K562 (cell line): ENCODE data around the gene ATP2A2. TPM values are rescaled to one million over a fixed set of nuclear protein-coding genes. Genes with fewer than 3 reads are reported as not detected.

Experiments used
- ATAC-seq: fragments of 200-7000 bp; cut with Tn5 transposase; 3 replicates; pipeline ENCODE4 v1.9.1; 2020; ENCODE audit warnings: moderate library complexity
- BruUV-seq: library from RNA; stranded (reverse); fragments of 400-500 nt; replicated peaks from 2 replicates; lab custom pipeline; 2021; lab: Mats Ljungman, UMichigan
- CTCF ChIA-PET: fragments of 300-600 bp; formaldehyde crosslinking; extraction: SDS; loops from one replicate; lab custom pipeline; 2021; ENCODE audit warnings: low intra/inter-chr PET ratio; lab: Yijun Ruan, JAX
- POLR2A ChIA-PET: fragments of 300-600, 350-650 bp; sonication (Branson Sonifier 250); formaldehyde crosslinking; extraction: SDS; loops from one replicate; lab custom pipeline; 2021; ENCODE audit warnings: antibody characterized with exemption, inconsistent platforms; lab: Yijun Ruan, JAX
- DNase-seq, 4 experiments: peaks; one replicate each; pipeline versions ENCODE4 v3.0.0 to v3.0.0-alpha.2; 2011 to 2018; ENCODE audit warnings: low spot score in 3 of 4, mixed read lengths in 3 of 4; ENCODE audit errors: extremely low read depth in 1 of 4
- FAIRE-seq: peaks from 2 replicates; lab custom pipeline; 2011; peaks lifted over from hg19 to GRCh38; lab: Jason Lieb, UNC
- H2AFZ ChIP-seq: 2 replicates; pipeline ENCODE4 v1.6.0; 2011; ENCODE audit warnings: low read depth, low read length, control low read depth, inconsistent platforms
- H3K27ac ChIP-seq: fragments of 200-600 bp; 3 replicates; pipeline ENCODE4 v1.8.0; 2011; ENCODE audit warnings: low read depth, mild to moderate bottlenecking, control low read depth, inconsistent platforms, low read length, moderate library complexity, mixed read lengths; ENCODE audit errors: extremely low read depth
- H3K27me3 ChIP-seq, 2 experiments: fragments of 300-600 bp in 1 of 2; 2 replicates in 1 of 2; 3 replicates in 1 of 2; pipeline versions ENCODE4 v1.6.0 to v1.8.0; 2011; ENCODE audit warnings: inconsistent platforms in 2 of 2, low read length in 2 of 2, mild to moderate bottlenecking in 1 of 2, mixed read lengths in 1 of 2, moderate library complexity in 1 of 2; ENCODE audit not compliant: control insufficient read depth in 2 of 2, insufficient read depth in 2 of 2
- H3K36me3 ChIP-seq: fragments of 300-600 bp; 3 replicates; pipeline ENCODE4 v1.8.0; 2011; ENCODE audit warnings: mild to moderate bottlenecking, low read length, inconsistent platforms; ENCODE audit not compliant: control insufficient read depth, insufficient read depth
- H3K4me1 ChIP-seq, 2 experiments: fragments of 200-600 bp in 1 of 2; replicated peaks in 1 of 2; 2 replicates in 1 of 2; 3 replicates in 1 of 2; pipeline versions ENCODE4 v1.5.1 to v1.8.0; 2011; ENCODE audit warnings: inconsistent platforms in 2 of 2, low read length in 2 of 2, mild to moderate bottlenecking in 1 of 2, mixed read lengths in 1 of 2, moderate library complexity in 1 of 2; ENCODE audit not compliant: control insufficient read depth in 2 of 2, insufficient read depth in 2 of 2
- H3K4me2 ChIP-seq: 2 replicates; pipeline ENCODE4 v1.6.1; 2011; ENCODE audit warnings: low read length, control low read depth, inconsistent platforms, mixed read lengths; ENCODE audit not compliant: insufficient read depth
- H3K4me3 ChIP-seq: fragments of 200-600 bp; sonication (generic), shearing (Covaris generic); 2 replicates; pipeline ENCODE4 v1.5.1; 2016; ENCODE audit warnings: control low read depth, inconsistent platforms
- H3K79me2 ChIP-seq: fragments of 200-600 bp; 3 replicates; pipeline ENCODE4 v1.8.0; 2011; ENCODE audit warnings: low read length, inconsistent platforms; ENCODE audit not compliant: control insufficient read depth, insufficient read depth
- H3K9ac ChIP-seq, 2 experiments: 2 replicates each; pipeline versions ENCODE4 v1.6.0 to v1.6.1; 2011; ENCODE audit warnings: low read depth in 2 of 2, low read length in 2 of 2, control low read depth in 1 of 2, inconsistent platforms in 1 of 2, mild to moderate bottlenecking in 1 of 2, mixed read lengths in 1 of 2; ENCODE audit not compliant: insufficient read depth in 1 of 2
- H3K9me1 ChIP-seq: one replicate; pipeline ENCODE4 v1.6.0; 2011; ENCODE audit warnings: inconsistent platforms, mild to moderate bottlenecking, low read length, moderate library complexity; ENCODE audit not compliant: control insufficient read depth, insufficient read depth
- H3K9me3 ChIP-seq: replicated peaks from 2 replicates; pipeline ENCODE4 v1.5.1; 2011; ENCODE audit warnings: low read depth, low read length, inconsistent platforms; ENCODE audit not compliant: control insufficient read depth, insufficient read depth
- H4K20me1 ChIP-seq: replicated peaks from 2 replicates; pipeline ENCODE4 v1.6.1; 2011; ENCODE audit warnings: low read length, inconsistent platforms, mixed read lengths; ENCODE audit not compliant: control insufficient read depth, insufficient read depth
- BDP1 ChIP-seq: IDR thresholded peaks from 3 replicates; pipeline ENCODE4 v1.6.1; 2011; ENCODE audit not compliant: insufficient read length, insufficient read depth
- EP300 ChIP-seq: IDR thresholded peaks from 2 replicates; pipeline ENCODE4 v1.6.1; 2012; ENCODE audit warnings: low read length, improper control_type of control experiment
- JUND ChIP-seq, 2 experiments: IDR thresholded peaks; 2 replicates in 1 of 2; 3 replicates in 1 of 2; pipeline ENCODE4 v1.6.1; 2011; ENCODE audit warnings: borderline replicate concordance in 2 of 2, low read depth in 2 of 2, low read length in 2 of 2, improper control_type of control experiment in 1 of 2, missing biosample characterization in 1 of 2, missing genetic modification characterization in 1 of 2, missing genetic modification reagents in 1 of 2
- NFE2 ChIP-seq: IDR thresholded peaks from 2 replicates; pipeline ENCODE4 v1.6.1; 2014; ENCODE audit warnings: antibody characterized with exemption, low read depth
- NKRF ChIP-seq: fragments of 450-650 bp; IDR thresholded peaks from 2 replicates; pipeline ENCODE4 v1.6.1; 2016; ENCODE audit warnings: borderline replicate concordance
- POLR3A ChIP-seq: IDR thresholded peaks from 2 replicates; pipeline ENCODE4 v1.6.1; 2011; ENCODE audit warnings: borderline replicate concordance, mild to moderate bottlenecking, moderate library complexity; ENCODE audit not compliant: insufficient read length, insufficient read depth; ENCODE audit errors: extremely low read depth
- SPI1 ChIP-seq: IDR thresholded peaks from 2 replicates; pipeline ENCODE4 v1.6.1; 2011; ENCODE audit warnings: low read depth, low read length, control low read depth, borderline replicate concordance
- U2AF1 ChIP-seq: fragments of 200-400 bp; formaldehyde crosslinking; optimal IDR thresholded peaks from 2 replicates; pipeline ENCODE3; 2017; ENCODE audit warnings: mild to moderate bottlenecking, low read depth, low read length, moderate library complexity
- ZFX ChIP-seq: sonication (generic); formaldehyde crosslinking; IDR thresholded peaks from 2 replicates; pipeline ENCODE4 v1.8.0; 2022; ENCODE audit warnings: mild to moderate bottlenecking, missing genetic modification reagents, moderate library complexity
- ZNF174 ChIP-seq: fragments of 250-450 bp; sonication (Bioruptor Pico); IDR thresholded peaks from 2 replicates; pipeline ENCODE4 v1.4.0; 2020; ENCODE audit warnings: mild to moderate bottlenecking
- ZNF408 ChIP-seq: fragments of 250-450 bp; sonication (Bioruptor Pico); IDR thresholded peaks from 2 replicates; pipeline ENCODE4 v1.4.0; 2020; ENCODE audit warnings: low read depth, mild to moderate bottlenecking, moderate library complexity
- ZNF507 ChIP-seq: conservative IDR thresholded peaks from 2 replicates; pipeline ENCODE4 v1.6.1; 2017; ENCODE audit warnings: missing genetic modification characterization, missing compliant biosample characterization
- WGBS: fragments of 100-300 bp; shearing (Covaris generic); methylation state at CpG from one replicate; pipeline ENCODE4 v1.1.6; 2016; ENCODE audit warnings: low coverage, mixed read lengths; ENCODE audit not compliant: insufficient coverage; ENCODE audit errors: missing lambda C conversion rate; 5-methylcytosine and 5-hydroxymethylcytosine counted together
- in situ Hi-C: fragments of 300-500 bp; cut with MboI; formaldehyde crosslinking; loops from 4 replicates; pipeline ENCODE4 v1.15.0; 2018; ENCODE audit warnings: inconsistent platforms, mixed read lengths
- intact Hi-C: fragments of 100-400 bp; cut with micrococcal nuclease; formaldehyde crosslinking; loops from 2 replicates; pipeline ENCODE4 v1.14.2; 2022
- polyA plus RNA-seq, 8 experiments: library from polyadenylated mRNA; depleted of rRNA in 4 of 8; stranded (reverse) in 5 of 8; unstranded in 3 of 8; fragments of >200 nt; fragmentation: Nextera tagmentation in 2 of 8; fragmentation: Illumina TruSeq in 1 of 8; extraction: Ambion mirVana in 2 of 8; extraction: Trizol in 1 of 8; gene quantifications; 2 replicates each; pipeline versions ENCODE4 v1.2.1 to v1.2.3, GENCODE V29; 2011 to 2014; ENCODE audit warnings: inconsistent platforms in 1 of 8, missing spikeins in 1 of 8
- total RNA-seq, 7 experiments: library from RNA; depleted of rRNA in 6 of 7; stranded (reverse); fragments of >200 nt in 6 of 7; fragmentation: Illumina TruSeq in 2 of 7; extraction: Trizol in 2 of 7; gene quantifications; 2 replicates each; pipeline versions ENCODE4 v1.2.1 to v1.2.3, GENCODE V29; 2011 to 2021; ENCODE audit warnings: low replicate concordance in 1 of 7

The ATP2A2 gene
- total and polyA plus RNA-seq, 9 of the 15 experiments (the other 6 are each of a cell fraction or from before 2014, with no cell fraction given): 5.2 to 205 (median 51.6) TPM

GRCh38 chr12:110289711-110290078 is 8.6 kb downstream of the ATP2A2 start:
- no TSS peak for BruUV-seq
- POLR2A ChIA-PET: interaction anchor here (0.9 kb wide), 1 partner anchor 8 kb away, joined by 3 read pairs; no protein-coding TSS in a partner anchor
- CTCF ChIA-PET: no interaction called here
- WGBS: 83% methylated on average over 2 of the region's 2 CpGs
- Histone ChIP-seq H4K20me1 (peaks cover 21% of the 10 kb centered on the region), H3K9me3 (no peaks in the 10 kb centered on the region), H2AFZ (no peak overlapping the region), H3K4me1 (peaks cover 5 to 10% of the 10 kb centered on the region in 2 experiments; a peak in 3 of 5 replicates), H3K27me3 (no peaks in the 10 kb centered on the region), H3K36me3 (peaks cover 93% of the 10 kb centered on the region), H3K4me2 (no peak overlapping the region), H3K9me1 (no peaks in the 10 kb centered on the region), H3K79me2 (peaks cover 86% of the 10 kb centered on the region), H3K9ac (no peak overlapping the region), H3K4me3 (no peak overlapping the region), H3K27ac (no peak overlapping the region)
- ATAC-seq: no peak
- TF ChIP-seq NFE2 (no peak), POLR3A (no peak), ZNF408 (CRISPR knock-in tag) (no peak)
- intact Hi-C loops: no loop called here
- DNase-seq: no peak
- in situ Hi-C loops: no loop called here
- no peak for FAIRE-seq

- FAIRE-seq (no peak), ATAC-seq (no peak), DNase-seq (no peak)
- no peaks in the 10 kb centered on the region; a peak in 1 of 5 replicates for H3K27me3 ChIP-seq
- H3K79me2 ChIP-seq: peaks cover 90% of the 10 kb centered on the region
- no peak overlapping the region for H3K27ac ChIP-seq
- H4K20me1 ChIP-seq: peaks cover 4% of the 10 kb centered on the region; the same call in 1 of the 2 replicates
- H3K9me3 ChIP-seq: no peaks in the 10 kb centered on the region
- 77% methylated on average over 5 of the region's 5 CpGs for WGBS
- no TSS peak for BruUV-seq
- POLR2A ChIA-PET: interaction anchor here (0.9 to 2.2 kb wide), 5 partner anchors 9 to 53 kb away, joined by 3 to 5 read pairs (median 3); no protein-coding TSS in a partner anchor
- H3K9me1 ChIP-seq: no peaks in the 10 kb centered on the region
- in situ Hi-C loops (no loop called here), intact Hi-C loops (no loop called here)
- CTCF ChIA-PET: no interaction called here
- no peak overlapping the region for H2AFZ ChIP-seq
- no peak overlapping the region for H3K9ac ChIP-seq
- peaks cover 88% of the 10 kb centered on the region for H3K36me3 ChIP-seq
- H3K4me3 ChIP-seq: no peak overlapping the region
- H3K4me1 ChIP-seq: no peaks in the 10 kb centered on the region
- H3K4me2 ChIP-seq: no peak overlapping the region
- no peak for TF ChIP-seq SPI1
- TF ChIP-seq ZNF174 (CRISPR knock-in tag): no peak
- TF ChIP-seq JUND (IDR thresholded peaks at IDR 0.05; ENCODE audit: borderline replicate concordance, low read depth, low read length): no peak
- TF ChIP-seq JUND (tag; IDR thresholded peaks at IDR 0.05; ENCODE audit: borderline replicate concordance, low read depth, low read length): no peak
- no peak for TF ChIP-seq BDP1
- TF ChIP-seq EP300: no peak
- no peak for TF ChIP-seq ZNF507 (tag)
- no peak for TF ChIP-seq NKRF
- TF ChIP-seq ZFX (CRISPR knock-in tag): no peak
- TF ChIP-seq U2AF1: no peak
Measured at GRCh38 chr12:110301065-110301806, 20.2 kb downstream of the ATP2A2 start.
